SK-N-SH treated with all-trans-retinoic acid at 6 μM for 48 hours (cell line): ENCODE data around the gene FPR1.

ENCODE experiments used
- ARNTL ChIP-seq: fragments of 450-650 bp; formaldehyde crosslinking; IDR thresholded peaks from 2 replicates; pipeline ENCODE4 v1.5.0; 2020; ENCODE audit warnings: low read depth, mild to moderate bottlenecking, moderate library complexity, borderline replicate concordance
- ZFP3 ChIP-seq: fragments of 250-450 bp; sonication (Bioruptor Pico); IDR thresholded peaks from 2 replicates; pipeline ENCODE4 v1.5.0; 2020; ENCODE audit warnings: mild to moderate bottlenecking, moderate library complexity
- ZFP30 ChIP-seq: fragments of 450-650 bp; formaldehyde crosslinking; IDR thresholded peaks from 2 replicates; pipeline ENCODE4 v1.5.0; 2022; ENCODE audit warnings: mild to moderate bottlenecking, moderate library complexity

DNA sequence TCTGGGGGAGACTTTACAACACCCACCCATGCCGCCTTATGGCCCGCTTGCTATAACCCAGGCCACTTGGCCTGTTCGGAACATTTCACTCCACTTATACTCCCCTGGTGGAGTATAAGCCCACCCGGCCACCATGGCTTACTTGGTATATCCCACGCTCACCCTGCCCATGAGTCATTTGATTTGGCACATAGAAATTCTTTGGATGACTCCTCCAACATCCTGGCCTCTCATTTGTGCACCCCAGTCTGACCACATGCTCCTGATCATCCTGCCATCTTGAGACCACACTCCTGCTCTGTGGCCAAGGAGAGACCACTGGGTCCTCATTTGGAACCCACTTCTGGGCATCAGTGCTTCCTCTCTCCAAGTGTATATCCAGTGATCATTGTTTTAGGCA lies 53.4 kb downstream of the FPR1 start:
- TF ChIP-seq ZFP30 (CRISPR knock-in tag) = no peak
- no peak for TF ChIP-seq ZFP3 (CRISPR knock-in tag)
- no peak for TF ChIP-seq ARNTL (CRISPR knock-in tag)
